ENCODE data around the gene SAMD4A.

DNA sequence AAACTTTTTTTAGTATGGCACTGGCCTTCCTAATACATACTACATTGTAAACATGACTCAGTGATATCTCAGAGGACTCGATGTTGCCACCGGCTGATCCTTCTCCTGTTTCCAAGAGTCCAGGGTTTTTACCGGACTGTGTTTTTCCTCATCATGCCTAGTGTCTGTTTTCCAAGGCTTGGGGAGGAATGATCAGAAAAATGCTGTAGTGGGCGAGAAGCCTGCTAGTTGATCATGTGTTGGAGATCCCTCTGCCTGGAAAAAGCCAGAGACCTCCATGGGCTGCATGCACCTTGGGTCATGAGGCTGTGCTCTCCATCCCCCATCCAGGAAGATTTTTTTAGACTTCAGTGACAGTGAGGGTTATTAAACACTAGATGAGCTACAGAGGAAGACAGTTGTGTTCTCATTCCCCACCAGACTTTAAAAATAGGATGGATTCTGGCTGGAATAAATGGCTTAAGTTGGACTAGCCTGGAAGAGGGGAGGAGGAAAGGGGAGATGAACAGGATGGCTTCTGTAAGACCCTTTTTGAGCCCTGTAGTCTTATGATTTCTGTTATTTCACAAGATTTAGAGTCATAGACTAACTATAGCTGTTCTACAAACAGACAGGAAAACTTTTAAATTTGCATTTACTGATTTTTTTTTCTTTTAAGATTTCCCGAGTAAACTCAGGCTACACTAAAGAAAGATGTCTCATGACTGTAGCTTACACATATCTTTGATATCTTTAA lies 145.7 kb downstream of the SAMD4A start:
- no peak for TF ChIP-seq SUZ12 (IDR thresholded peaks at IDR 0.05; ENCODE audit: extremely low read depth, insufficient read depth, insufficient read length)
- no peak for TF ChIP-seq YY1 (IDR thresholded peaks at IDR 0.05; ENCODE audit: insufficient read depth, insufficient read length)
